Mammary epithelial cell (primary cell): ENCODE data around the gene POU2F1.

Source experiments
- CTCF ChIP-seq, 2 donors: IDR thresholded peaks in 1 of 2; conservative IDR thresholded peaks in 1 of 2; 2 replicates each; pipeline ENCODE4 v1.5.1; 2011 to 2012; ENCODE audit warnings: inconsistent platforms in 2 of 2, low read length in 2 of 2, mild to moderate bottlenecking in 2 of 2, control low read depth in 1 of 2, low read depth in 1 of 2; ENCODE audit not compliant: insufficient read depth in 1 of 2; ENCODE audit errors: extremely low read depth in 1 of 2
- EZH2 ChIP-seq: IDR thresholded peaks from 2 replicates; pipeline ENCODE4 v1.6.1; 2012; ENCODE audit warnings: low read length, inconsistent platforms, borderline replicate concordance

DNA sequence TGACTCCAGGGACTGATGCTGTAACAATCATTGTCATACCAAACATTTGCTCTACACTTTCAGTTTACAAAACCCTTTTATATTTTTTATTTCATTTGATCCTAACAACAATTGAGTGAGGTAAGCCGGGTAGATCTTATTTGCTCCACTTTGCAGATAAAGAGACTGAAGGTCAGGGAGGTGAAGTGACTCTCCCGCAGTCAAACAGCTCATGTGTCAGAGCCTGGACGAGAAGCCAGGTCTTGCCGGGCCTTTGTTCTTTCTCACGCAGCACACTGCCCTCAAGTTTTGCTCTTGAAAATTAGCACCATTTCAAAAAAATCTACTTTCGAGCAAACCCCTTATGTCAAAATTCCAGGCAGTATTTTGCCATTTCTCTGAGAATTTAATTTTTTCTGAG lies 232.4 kb downstream of the POU2F1 start:
- TF ChIP-seq CTCF (conservative IDR thresholded peaks at IDR 0.05 in 1 of 2, IDR thresholded peaks at IDR 0.05 in 1 of 2; ENCODE audit: extremely low read depth in 1 of 2, insufficient read depth in 1 of 2, low read depth in 1 of 2, low read length in 2 of 2) = no peak
- TF ChIP-seq EZH2 = no peak
